Stimulated activated CD4-positive, alpha-beta T cell treated with anti-CD3 and anti-CD28 coated beads, Interleukin-4, amount 100 ng/mL, for 1 hour (primary cell): ENCODE results near the gene LARP4.
A peak's percentile ranks its signal among the peaks of the same experiment; 100 is the strongest.
"Not testable (repeated sequence)": the region's sequence is repeated elsewhere in the genome, so short reads cannot be mapped to it uniquely, and the experiment has no call there.

Source experiments
- DNase-seq: peaks from one replicate; pipeline ENCODE4 v3.0.0-alpha.2; 2020

The LARP4 gene

GRCh38 chr12:50400638-50401499 lies at the start of gene LARP4:
LARP4 (plus strand) TSS chr12:50400885; CDS start chr12:50401011, 126 bp downstream.
- peak; percentile 86 for DNase-seq

GRCh38 chr12:50351120-50352043 lies 49.3 kb upstream of the LARP4 start:
- DNase-seq, result no peak

- DNase-seq, result no peak
These were observed 47.3 kb upstream of the LARP4 start for GRCh38 chr12:50353404-50353803.

- no peak for DNase-seq
These were observed 46.7 kb upstream of the LARP4 start for GRCh38 chr12:50353869-50354593.

GRCh38 chr12:50354908-50355307 lies 45.8 kb upstream of the LARP4 start:
- no peak for DNase-seq

- no peak for DNase-seq
These were observed 45.3 kb upstream of the LARP4 start for GRCh38 chr12:50355365-50355764.

GRCh38 chr12:50362671-50363070 lies 38.0 kb upstream of the LARP4 start:
- no peak for DNase-seq

GRCh38 chr12:50363141-50363540 lies 37.5 kb upstream of the LARP4 start:
- no peak for DNase-seq

- no peak for DNase-seq
These were observed 34.8 kb upstream of the LARP4 start for GRCh38 chr12:50365709-50366406.

- DNase-seq, result not testable (repeated sequence)
These were observed 30.0 kb upstream of the LARP4 start for GRCh38 chr12:50370672-50371071.

- DNase-seq, result no peak
These were observed 24.9 kb upstream of the LARP4 start for GRCh38 chr12:50375802-50376201.

- DNase-seq, result no peak
These were observed 19.8 kb upstream of the LARP4 start for GRCh38 chr12:50380761-50381325.

GRCh38 chr12:50387487-50387886 lies 13.2 kb upstream of the LARP4 start:
- no peak for DNase-seq

GRCh38 chr12:50387972-50388478 lies 12.7 kb upstream of the LARP4 start:
- no peak for DNase-seq

- not testable (repeated sequence) for DNase-seq
These were observed 11.9 kb upstream of the LARP4 start for GRCh38 chr12:50388793-50389192.

- no peak for DNase-seq
These were observed 10.4 kb upstream of the LARP4 start for GRCh38 chr12:50390316-50390741.

GRCh38 chr12:50394469-50395029 lies 6.1 kb upstream of the LARP4 start:
- DNase-seq, result no peak

- no peak for DNase-seq
These were observed 3.5 kb upstream of the LARP4 start for GRCh38 chr12:50397117-50397650.

GRCh38 chr12:50398931-50399330 lies 1.8 kb upstream of the LARP4 start:
- DNase-seq, result no peak

GRCh38 chr12:50400104-50400637 lies 514 bp upstream of the LARP4 start:
- no peak for DNase-seq
